ENCODE data around the gene BHLHE23.
A peak's percentile ranks its signal among the peaks of the same experiment; 100 is the strongest.

Gene BHLHE23

DNA sequence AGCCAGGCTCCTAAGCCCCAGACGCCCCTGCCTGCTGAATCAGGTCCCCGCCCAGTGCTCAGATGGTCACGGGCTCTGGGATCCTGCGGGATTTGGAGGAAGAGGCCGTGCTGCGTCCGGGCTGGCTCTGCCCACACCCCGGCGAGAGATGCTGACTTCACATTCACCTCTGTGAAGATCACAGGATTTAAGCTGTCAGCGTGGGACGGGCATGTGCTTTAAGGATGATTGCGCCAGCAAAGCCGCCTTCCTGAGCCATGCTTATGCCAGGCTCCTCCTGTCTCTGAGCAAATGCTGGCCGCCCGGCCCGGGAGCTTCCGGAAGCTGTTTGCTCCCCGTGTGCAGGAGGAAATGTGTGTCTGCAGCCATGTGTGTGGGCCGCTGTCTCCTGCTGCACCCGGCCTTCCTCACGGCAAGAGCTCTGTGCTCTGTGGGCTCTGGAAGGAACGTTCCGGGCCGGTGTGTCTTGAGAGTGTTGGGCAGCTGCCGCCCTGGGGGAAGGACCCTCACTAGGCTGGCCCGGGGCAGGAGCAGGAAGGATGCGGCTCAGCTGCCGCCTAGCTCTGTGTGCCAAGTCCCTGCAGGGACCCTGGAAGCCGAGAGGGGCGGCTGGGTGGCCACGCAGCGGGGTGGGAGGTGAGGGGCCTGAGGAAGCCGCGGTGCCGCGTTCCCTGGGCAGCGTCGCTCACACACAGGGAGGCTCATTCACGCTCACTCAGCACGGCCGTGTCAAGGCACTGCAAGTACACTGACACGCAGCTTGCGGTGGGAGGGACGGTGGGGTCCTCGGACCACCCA lies 19.0 kb upstream of the BHLHE23 start:
- DNase-seq (ENCODE audit: low read depth), result peak; percentile 81

DNA sequence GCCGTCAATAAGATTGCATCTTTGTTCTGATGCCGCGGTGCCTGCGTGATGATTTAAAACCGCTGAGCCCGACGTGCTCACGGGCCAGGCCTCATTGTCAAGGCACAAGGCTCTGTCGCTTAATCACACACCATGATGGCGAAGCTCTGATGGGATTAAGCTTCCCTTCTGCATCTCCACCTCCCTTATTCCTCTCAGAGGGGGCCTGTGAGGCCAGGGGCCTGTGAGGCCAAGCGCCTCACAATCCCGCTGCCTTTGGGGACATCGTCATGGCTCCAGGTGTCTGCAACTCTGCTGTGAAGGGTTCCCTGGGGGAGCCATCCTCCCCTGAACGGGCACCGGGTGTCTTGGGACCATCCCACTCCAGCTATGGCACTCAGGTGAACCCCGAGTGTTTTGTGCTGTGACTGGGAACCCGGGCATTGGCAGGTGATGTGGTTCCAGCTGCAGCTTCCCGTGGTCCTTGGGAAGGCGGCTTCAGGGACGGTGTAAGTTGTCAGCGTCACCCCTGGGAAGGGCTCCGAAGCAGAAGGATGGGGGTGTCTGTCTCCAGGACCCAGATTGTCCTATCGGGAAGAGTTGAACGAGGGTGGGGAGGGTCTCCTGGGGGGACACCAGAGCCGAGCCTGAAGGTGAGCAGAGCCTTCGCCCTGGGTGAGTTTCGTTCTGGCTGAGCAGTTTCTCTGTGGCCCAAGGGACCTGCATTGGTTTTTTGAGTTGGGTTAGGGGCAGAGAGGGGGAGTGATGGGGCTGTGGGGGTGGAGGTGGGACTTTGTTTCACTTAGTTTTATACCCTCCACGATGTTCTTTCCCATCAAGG lies 18.0 kb upstream of the BHLHE23 start:
- DNase-seq (ENCODE audit: low read depth), result no peak

DNA sequence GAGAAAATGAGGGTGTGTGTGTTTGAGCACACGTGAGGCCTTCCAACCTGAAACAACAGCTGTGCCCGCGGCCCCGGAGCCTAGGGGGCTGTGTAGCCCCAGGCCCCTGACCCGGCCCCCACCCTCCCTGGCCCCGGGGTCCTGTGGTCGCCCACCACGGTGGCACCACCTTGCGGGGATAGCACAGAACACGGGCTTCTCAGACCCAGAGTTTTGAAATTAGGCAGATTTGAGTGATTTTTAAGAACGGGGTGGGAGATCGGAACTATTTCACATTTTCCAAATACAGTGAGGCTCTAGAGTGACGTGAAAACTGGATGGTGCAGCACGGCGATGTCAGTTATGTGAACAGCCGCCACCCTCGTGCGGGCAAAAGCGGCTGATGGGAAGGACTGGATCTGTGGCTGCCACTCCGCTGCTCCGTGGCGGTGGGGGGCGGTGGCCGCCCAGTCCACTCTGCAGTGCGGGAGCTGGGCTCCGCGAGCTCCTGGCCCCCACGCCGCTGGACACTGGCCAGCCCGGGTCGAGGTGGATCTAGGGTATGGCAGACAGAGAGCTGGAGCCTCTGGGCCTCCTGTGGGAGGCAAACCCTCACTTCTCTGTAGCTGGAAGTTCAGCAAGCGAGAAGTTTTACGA lies 17.3 kb upstream of the BHLHE23 start:
- no peak for DNase-seq (ENCODE audit: low read depth)

DNA sequence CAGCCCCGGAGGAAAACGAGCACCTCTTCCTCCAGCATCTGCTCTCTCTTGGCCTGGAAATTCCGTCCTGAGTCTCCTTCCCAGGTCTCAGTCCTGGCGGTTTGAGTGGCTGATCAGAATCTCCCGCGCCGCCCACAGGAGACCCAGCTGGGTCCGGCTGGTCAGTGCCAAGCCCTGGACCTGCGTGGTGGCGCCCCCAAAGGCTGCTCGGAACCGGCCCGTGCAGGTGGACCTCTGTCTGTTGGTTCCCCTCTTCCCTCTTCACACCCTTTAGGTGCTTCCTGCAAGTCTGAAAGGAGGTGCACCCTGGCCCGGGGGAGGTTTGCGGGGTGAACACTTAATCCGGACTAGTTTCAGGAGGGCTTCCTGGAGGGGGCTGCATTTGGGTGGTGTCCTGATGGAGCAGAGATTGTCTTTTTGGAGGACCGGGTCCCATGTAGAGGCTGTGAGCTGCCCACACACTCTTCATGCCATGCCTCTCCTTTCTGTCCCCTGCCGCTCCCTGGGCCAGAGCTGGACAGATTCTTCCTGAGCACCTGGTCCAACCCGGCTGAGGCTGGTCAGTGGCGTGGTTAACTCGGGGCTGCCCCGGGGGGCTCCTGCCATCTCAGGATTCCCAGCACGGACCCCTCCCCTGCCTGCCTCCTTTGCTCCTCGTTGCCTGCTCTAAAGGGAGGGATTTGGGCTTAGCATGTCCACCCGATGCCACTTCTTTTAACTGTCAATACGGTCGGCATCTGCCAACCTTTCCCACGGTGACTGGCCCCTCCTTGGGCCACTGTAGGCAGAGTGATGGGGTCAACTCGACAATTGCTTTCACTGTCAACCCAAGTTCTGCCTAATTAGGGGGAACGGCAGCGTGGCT lies 16.5 kb upstream of the BHLHE23 start:
- DNase-seq (ENCODE audit: low read depth), result no peak

DNA sequence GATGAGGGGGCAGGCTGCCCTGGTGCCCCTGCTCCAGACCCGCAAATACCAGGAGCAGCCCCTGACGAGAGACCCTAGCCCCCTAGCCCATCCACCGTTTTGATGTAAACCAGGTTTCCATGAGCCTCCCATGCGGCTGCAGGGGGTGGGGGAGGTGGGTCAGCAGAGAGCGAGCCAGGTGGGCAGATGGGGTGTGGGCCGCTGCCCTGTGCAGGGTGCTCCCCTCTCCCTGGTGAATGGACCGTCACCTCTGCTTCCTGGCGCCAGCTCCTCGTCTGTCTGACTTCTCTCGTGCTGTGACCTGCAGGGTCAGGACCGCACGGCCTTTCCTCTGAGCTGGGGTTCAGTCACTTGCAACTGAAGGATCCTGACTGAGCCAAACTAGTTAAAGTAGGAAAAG lies 15.7 kb upstream of the BHLHE23 start:
- no peak for DNase-seq (ENCODE audit: low read depth)

DNA sequence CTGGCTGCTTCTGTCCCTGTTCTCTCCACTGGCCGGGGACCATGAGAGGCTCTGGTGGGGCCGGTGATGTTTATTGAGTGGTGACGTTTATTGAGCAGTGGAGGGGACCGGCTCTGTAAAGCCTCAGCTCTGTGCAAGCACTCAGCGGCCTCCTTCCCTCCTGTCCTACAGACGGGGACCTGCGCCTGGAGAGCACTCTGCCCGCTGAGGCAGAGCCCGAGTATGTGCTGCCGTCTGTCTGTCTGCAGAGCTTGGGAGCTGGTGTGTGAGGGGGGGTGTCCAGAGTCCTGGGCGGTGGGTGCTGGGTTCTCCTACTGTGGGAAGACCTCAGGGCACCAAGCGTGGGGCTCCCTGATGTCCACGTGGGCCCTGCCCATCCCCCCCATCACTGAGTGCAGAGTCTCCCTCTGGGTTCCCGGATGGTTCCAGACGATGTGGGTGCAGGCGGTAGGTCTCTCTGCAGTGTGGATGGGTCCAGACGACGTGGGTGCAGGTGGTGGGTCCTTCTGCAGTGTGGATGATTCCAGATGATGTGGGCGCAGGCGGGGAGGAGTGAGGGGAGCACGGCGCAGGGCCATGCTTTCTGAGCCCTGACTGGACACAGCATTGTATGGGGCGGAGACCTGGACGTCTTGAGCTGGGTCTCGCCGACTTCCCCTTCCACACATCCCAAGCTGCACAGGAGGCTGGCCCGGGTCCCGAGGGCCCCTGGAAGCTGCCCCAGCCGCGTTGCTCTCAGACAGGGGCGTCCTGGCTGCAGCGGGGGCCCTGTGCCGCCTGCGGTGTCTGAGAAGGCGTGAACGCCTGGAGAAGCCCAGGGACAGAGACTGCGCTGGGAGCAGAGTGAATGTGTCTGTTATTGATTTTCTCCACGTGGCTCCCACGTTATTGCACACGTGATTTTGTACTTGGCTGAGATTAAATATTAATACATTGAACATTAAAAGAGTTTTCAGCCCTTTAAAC lies 14.9 kb upstream of the BHLHE23 start:
- DNase-seq (ENCODE audit: low read depth), result no peak

DNA sequence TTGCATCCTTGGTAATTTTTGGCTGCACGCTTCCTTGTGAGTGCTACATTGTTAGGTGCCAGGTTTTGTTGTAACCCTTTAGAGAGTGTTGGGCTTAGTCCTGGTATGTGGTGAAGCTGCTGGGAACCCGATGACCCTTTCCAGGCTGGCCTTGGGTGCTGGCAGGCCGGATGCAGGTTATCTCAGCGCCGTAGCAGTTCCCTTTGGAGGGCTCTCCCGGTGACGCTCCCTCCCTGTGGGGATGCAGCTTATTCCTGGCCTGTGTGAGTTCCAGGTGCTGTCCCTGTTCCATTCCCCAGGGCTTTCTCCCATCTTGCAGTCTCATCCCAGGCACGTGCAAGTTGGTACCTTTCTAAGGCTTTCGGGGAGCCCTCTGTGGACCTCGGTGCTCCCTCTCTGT lies 13.9 kb upstream of the BHLHE23 start:
- DNase-seq (ENCODE audit: low read depth), result no peak

DNA sequence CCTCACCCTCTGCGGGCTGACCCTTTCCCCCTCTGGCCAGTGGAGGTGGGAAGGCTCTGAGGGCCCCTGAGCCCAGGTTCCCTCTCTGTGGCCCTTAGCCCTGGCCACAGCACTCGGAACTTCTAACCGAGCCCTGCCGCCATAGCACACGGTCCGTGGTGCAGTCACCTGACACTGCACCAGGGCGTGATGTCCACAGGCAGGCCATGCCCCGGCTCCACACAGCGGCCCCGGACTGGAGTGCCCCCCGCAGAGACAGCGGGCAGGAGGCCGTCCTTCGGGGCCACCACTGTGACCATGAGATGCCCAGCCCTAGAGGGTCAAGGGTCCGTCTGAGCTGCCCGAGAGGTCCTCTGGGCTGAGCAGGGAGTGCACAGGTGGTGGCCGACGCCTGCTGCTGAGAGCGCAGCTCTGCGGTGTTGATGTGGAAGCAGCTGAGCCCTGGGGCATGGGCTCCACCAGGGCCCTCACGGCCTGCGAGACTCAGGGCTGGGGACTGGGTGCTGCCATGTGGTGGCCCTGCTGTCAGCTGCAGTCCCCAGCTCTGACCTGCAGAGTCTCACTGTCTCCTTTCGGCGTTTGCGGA lies 11.2 kb upstream of the BHLHE23 start:
- DNase-seq (ENCODE audit: low read depth), result no peak

DNA sequence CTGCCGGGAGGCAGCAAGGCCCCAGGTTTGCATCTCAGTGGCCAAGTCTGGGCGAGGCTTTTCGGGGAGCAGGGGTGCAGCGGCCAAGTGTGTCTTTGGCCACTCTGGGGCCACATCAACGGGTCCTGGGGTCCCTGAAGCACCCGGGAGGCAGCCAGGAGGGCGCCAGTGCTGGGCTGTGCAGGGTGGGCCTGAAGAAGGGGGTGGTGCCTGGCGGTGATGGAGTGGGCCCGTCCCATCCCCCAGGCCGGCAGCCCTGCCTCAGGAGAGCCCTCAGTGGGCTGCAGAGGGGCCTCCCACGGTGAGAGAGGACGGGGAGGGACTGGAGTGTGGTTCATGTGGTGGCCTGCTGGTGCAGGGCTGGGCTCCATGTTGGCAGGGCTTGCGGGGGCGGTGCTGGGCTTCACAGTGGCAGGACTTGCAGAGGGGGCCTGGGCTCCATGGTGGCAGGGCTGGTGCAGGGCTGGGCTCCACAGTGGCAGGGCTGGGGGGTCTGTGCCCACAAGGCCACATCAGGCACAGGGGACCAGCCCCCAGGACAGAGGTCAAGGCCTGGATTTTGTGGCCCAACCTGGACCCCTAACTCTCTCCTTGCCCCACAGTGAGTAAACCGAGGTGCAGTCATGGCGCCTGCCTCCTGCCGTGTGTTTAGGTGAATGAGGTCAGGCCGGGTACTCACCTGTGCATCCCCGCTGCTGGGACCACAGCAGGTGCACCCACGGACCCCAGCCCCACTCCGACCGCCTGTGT lies 10.5 kb upstream of the BHLHE23 start:
- no peak for DNase-seq (ENCODE audit: low read depth)

DNA sequence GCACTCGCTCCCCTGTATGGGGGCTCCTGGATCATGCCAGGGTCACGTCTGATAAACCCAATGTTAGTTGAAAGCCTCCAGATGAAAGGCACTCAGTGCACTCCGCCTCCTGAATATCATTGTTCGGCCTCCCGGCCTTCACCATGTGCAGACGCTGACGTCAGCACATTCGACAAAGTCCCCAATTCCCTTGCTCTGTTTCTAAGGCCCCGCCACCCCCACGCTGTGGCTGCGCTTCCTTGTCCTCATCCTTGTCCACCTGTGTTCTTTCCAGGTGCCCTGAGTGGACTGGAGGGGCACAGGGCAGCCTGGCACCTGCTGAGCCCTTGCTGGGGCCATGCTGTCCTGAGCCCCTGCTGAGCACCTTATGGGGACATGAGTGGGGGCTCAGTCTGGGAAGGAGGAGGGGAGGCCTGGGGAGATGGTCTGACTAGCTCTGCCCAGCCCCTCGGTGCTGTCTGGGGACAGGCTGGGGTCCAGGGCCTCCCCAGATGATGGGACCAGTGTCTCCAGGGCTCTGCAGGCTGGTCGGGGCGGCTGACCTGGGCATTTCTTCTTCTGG lies 9.8 kb upstream of the BHLHE23 start:
- DNase-seq (ENCODE audit: low read depth), result no peak

DNA sequence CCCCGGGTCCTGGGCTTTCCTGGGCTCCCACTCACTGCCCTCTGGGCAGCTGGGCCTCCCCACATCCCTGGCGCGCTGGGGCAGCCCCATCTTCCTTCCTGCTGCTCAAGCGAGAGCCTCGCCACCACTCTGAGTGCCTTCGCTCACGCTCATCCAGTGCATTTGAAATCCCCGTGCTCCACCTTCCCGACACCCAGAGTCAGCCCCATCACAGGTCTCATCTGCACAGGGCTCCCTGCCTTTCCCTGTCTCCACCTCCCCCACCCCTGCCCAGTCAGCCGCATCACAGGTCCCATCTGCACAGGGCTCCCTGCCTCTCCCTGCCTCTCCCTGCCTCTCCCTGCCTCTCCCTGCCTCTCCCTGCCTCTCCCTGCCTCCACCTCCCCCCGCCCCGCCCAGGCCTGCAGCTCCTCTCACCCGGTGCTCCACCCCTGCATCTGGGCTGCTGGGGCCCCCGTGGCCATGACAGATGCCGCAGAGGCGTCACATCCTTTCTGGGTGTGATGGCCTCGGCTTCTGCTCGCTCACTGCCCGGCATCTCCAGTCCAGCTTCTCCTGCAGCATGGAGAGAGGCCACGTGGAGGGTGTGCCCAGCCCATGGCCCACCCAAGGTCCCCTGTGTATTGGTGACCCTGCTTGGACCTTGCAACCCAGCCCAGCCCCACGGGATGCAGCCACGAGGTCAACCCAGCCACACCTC lies 9.0 kb upstream of the BHLHE23 start:
- no peak for DNase-seq (ENCODE audit: low read depth)

DNA sequence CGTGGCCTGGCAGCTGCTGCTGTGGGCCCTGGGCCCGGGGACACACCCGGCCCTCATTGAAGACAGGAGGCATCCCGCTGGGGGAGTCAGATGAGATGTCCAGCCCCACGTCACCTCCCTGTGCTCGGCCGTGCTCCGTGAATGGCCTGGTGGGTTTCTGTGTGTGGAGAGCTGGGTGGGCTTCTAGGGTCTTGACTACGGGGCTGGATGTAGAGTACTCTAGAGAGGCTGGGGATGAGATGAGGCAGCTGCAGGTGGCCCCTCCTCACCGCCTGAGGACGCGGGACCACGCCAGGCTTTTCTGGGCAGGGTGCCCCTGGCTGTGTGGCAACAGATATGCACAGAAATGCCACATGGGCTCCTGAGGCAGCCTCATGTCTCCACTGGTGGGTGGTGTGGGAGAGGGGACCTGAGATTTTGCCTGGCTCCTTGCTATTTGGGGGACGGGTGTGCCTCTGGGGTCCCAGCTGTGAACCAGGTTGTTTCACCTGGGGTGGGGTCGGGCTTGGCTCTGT lies 8.4 kb upstream of the BHLHE23 start:
- no peak for DNase-seq (ENCODE audit: low read depth)

DNA sequence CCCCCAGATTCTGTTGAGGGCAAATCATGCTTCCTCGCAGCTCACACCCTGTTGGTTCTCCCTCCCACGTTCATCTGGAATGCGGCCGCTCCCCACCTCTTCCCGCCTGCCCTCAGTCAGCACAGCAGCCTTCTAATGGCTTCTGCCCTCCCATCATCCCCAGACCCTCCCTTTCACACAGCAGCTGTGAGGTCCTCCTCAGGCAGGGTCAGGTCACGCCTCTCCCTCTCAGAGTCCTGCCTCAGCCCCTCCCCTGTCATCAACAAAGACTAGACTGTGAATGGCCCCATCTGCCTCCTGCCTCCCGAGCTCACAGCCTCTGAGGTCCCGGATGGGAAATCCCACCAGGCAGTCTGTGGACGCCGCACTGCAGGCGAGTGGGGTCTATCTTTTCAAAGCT lies 7.9 kb upstream of the BHLHE23 start:
- no peak for DNase-seq (ENCODE audit: low read depth)

DNA sequence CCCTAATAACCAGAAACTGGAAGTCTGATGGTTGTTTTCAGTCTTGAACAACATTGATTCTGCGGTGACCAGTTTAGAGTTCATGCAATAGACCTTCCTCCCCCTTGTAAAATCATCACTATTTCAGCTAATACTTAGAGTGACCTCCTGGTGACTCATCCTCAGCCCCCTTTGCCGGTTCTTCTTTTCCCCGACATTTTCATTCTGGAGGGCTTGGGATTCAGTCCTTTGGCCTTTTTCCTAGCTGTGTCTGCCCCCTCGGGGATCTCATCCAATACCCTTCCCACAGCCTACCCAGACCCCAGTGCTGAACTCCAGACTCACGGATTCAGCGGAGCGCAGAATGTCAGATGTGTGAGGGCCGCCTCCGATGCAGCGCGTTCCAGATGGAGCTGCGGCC lies 7.5 kb upstream of the BHLHE23 start:
- no peak for DNase-seq (ENCODE audit: low read depth)

DNA sequence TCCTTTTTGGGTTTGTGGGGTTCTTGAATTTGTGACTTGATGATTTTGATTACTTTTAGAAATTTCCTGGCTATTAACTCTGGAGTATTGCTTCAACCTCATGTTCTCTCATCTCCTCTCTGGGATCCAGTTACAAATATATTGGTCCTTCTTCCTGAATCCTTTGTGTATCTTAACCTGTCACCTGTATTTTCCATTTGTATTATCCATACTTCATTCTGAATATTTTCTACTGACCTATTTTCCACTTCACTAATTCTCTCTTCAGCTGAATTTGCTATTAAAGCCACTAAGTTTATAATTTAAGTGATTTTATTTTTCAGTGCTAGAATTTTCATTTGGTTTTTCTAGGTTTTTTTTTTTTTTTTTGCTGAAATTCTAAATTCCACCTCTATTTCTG lies 6.4 kb upstream of the BHLHE23 start:
- no peak for DNase-seq (ENCODE audit: low read depth)

DNA sequence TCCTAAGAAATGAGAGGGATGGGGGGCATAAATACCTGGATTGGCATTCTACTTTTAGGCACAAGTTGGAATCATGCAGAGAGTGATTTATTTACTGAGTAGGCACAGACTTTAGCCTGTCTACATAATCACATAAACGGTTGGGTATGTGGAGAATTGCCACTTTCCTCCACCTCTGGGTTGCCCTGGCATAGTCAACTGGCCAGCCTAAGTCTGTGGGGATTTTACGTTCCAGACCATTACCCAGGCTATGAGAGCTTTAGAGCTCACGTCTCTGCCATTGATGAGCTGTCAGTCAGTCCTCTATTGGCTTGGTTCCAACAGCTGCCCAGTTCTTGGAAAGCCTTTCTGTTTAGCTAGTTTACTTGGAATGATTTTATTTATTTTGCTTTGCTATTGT lies 5.0 kb upstream of the BHLHE23 start:
- DNase-seq (ENCODE audit: low read depth), result no peak

DNA sequence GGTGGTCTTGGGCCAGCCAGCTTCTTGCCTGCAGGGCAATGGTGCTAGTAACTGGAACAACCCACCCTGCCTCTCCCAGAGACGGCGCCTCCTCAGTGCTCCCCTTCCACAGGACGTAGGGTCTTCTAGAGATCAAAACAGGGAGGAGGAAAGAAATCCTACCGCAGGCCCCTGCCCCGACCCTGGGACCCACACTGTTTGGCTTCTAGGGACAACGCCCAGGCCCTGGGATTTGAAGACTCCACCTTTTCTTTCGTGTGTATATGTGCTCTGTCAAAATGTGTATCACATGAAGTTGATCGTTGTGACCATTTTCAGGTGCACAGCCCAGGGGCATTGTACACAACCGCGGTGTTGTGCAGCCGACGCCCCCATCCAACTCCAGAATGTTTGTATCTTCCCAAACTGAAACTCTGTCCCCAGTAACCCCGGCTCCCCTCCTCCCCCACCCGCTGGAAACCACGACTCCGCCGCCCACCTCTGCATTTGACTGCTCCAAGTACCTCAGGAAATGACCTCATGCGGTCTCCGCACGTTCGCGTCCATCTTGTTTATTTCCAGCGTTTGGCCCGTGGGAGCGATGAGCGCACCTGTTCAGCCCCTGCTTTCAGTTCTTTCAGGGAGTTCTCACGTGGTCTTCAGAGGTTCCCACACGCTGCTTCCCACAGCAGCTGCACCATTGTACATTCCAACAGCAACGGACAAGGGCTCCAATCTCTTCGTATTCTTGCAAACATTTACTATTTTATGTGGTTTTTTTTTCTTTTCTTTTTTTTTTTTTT lies 3.4 kb upstream of the BHLHE23 start:
- peak; percentile 21 for DNase-seq (ENCODE audit: low read depth)

All from amniotic epithelial cell (primary cell).